Ishikawa (cell line): Measurements from ENCODE around the gene RLF.

ENCODE experiments used
- CEBPB ChIP-seq: IDR thresholded peaks from 2 replicates; pipeline ENCODE4 v1.6.1; 2012
- CREB1 ChIP-seq: IDR thresholded peaks from 2 replicates; pipeline ENCODE4 v1.6.1; 2012; ENCODE audit warnings: low read depth
- EGR1 ChIP-seq: IDR thresholded peaks from 2 replicates; pipeline ENCODE4 v1.6.1; 2012
- EP300 ChIP-seq: IDR thresholded peaks from 2 replicates; pipeline ENCODE4 v1.6.1; 2012; ENCODE audit warnings: borderline replicate concordance
- FOXM1 ChIP-seq: IDR thresholded peaks from 2 replicates; pipeline ENCODE4 v1.6.1; 2012; ENCODE audit warnings: low read depth, borderline replicate concordance
- NFIC ChIP-seq: IDR thresholded peaks from 2 replicates; pipeline ENCODE4 v1.6.1; 2012
- RAD21 ChIP-seq: IDR thresholded peaks from 2 replicates; pipeline ENCODE4 v1.6.1; 2012; ENCODE audit warnings: low read depth
- TAF1 ChIP-seq: IDR thresholded peaks from 2 replicates; pipeline ENCODE4 v1.6.1; 2012; ENCODE audit warnings: low read depth, mild to moderate bottlenecking
- TCF12 ChIP-seq: IDR thresholded peaks from 2 replicates; pipeline ENCODE4 v1.6.1; 2012; ENCODE audit warnings: low read depth
- TEAD4 ChIP-seq: IDR thresholded peaks from 2 replicates; pipeline ENCODE4 v1.6.1; 2012
- YY1 ChIP-seq: IDR thresholded peaks from 2 replicates; pipeline ENCODE4 v1.6.1; 2012; ENCODE audit warnings: low read depth
- ZBTB7A ChIP-seq: IDR thresholded peaks from 2 replicates; pipeline ENCODE4 v1.6.1; 2012; ENCODE audit warnings: low read depth
- TF ChIP-seq, protein P1 (sequence below): IDR thresholded peaks from 2 replicates; pipeline ENCODE4 v1.6.1; 2012
- TF ChIP-seq, protein P2 (sequence below): IDR thresholded peaks from 2 replicates; pipeline ENCODE4 v1.6.1; 2012
- TF ChIP-seq, protein P3 (sequence below): IDR thresholded peaks from 2 replicates; pipeline ENCODE4 v1.6.1; 2012; ENCODE audit warnings: low read depth, mild to moderate bottlenecking

Gene RLF

DNA sequence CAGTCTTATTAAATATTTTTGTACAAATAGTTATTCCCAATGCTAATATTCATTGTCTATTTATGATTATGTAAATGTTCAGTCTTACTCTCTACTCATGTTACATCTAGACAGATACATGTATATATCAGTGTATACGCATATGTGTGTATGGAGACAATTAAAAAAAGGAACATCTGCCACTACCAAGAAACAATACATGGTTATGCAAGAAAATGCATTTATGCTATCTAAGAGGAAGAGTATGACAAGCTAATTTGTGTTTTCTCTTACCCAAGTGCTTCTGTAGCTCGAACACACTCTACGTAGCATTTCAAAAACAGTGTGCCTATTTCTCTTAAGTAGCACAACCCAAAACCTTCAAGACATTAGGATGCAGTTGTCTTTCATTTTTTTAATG lies 6.1 kb upstream of the RLF start:
- TF ChIP-seq TEAD4 (no peak), CEBPB (no peak), YY1 (no peak), TCF12 (no peak), NFIC (no peak), ZBTB7A (no peak), CREB1 (no peak), EP300 (no peak), FOXM1 (no peak), RAD21 (no peak), EGR1 (no peak)
- TF ChIP-seq, protein P1, sequence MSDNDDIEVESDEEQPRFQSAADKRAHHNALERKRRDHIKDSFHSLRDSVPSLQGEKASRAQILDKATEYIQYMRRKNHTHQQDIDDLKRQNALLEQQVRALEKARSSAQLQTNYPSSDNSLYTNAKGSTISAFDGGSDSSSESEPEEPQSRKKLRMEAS, result no peak
- TF ChIP-seq, protein P2, sequence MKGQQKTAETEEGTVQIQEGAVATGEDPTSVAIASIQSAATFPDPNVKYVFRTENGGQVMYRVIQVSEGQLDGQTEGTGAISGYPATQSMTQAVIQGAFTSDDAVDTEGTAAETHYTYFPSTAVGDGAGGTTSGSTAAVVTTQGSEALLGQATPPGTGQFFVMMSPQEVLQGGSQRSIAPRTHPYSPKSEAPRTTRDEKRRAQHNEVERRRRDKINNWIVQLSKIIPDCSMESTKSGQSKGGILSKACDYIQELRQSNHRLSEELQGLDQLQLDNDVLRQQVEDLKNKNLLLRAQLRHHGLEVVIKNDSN, result no peak
- TF ChIP-seq, protein P3, sequence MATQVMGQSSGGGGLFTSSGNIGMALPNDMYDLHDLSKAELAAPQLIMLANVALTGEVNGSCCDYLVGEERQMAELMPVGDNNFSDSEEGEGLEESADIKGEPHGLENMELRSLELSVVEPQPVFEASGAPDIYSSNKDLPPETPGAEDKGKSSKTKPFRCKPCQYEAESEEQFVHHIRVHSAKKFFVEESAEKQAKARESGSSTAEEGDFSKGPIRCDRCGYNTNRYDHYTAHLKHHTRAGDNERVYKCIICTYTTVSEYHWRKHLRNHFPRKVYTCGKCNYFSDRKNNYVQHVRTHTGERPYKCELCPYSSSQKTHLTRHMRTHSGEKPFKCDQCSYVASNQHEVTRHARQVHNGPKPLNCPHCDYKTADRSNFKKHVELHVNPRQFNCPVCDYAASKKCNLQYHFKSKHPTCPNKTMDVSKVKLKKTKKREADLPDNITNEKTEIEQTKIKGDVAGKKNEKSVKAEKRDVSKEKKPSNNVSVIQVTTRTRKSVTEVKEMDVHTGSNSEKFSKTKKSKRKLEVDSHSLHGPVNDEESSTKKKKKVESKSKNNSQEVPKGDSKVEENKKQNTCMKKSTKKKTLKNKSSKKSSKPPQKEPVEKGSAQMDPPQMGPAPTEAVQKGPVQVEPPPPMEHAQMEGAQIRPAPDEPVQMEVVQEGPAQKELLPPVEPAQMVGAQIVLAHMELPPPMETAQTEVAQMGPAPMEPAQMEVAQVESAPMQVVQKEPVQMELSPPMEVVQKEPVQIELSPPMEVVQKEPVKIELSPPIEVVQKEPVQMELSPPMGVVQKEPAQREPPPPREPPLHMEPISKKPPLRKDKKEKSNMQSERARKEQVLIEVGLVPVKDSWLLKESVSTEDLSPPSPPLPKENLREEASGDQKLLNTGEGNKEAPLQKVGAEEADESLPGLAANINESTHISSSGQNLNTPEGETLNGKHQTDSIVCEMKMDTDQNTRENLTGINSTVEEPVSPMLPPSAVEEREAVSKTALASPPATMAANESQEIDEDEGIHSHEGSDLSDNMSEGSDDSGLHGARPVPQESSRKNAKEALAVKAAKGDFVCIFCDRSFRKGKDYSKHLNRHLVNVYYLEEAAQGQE, result no peak

DNA sequence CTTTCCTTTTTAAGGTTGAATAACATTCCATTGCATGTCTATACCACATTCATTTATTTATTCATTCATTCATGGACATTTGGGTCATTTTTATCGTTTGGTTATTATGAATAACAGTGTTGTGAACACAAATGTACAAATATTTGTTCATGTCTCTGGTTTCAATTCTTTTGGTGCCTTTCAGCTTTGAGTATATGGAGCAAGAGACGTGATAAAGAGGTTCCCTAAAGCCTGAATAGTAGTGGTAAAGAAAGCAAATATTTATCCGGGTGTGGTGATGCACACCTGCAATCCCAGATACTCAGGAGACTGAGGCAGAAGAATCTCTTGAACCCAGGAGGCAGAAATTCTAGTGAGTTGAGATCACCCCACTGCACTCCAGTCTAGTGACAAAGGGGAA lies 5.3 kb upstream of the RLF start:
- TF ChIP-seq, protein P2, result no peak
- TF ChIP-seq NFIC, result no peak
- no peak for TF ChIP-seq CREB1
- no peak for TF ChIP-seq EP300
- TF ChIP-seq FOXM1, result no peak
- no peak for TF ChIP-seq TCF12
- TF ChIP-seq TEAD4, result no peak
- no peak for TF ChIP-seq CEBPB
- TF ChIP-seq TAF1, result no peak
- no peak for TF ChIP-seq ZBTB7A
- no peak for TF ChIP-seq RAD21
- no peak for TF ChIP-seq YY1
- TF ChIP-seq EGR1, result no peak
- TF ChIP-seq, protein P3, result no peak
- TF ChIP-seq, protein P1, result no peak

DNA sequence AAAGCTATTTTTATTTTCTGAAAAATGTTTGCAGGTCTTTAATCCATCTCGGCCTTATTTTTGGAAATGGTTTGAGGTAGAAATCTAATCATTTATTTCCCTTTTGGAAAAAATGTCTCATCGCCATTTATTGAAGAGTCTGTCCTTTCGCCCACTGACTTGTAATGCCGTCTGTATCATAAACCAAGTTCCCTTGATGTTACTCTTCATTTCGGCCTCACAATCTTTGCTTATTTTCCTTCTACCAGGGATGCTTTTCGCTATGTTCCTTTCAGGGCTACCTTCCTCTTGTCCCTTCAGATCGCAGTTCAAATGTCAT lies 422 bp upstream of the RLF start:
- TF ChIP-seq CEBPB, result no peak
- no peak for TF ChIP-seq YY1
- no peak for TF ChIP-seq ZBTB7A
- TF ChIP-seq RAD21, result no peak
- no peak for TF ChIP-seq NFIC
- TF ChIP-seq, protein P1, result no peak
- TF ChIP-seq, protein P2, result no peak
- TF ChIP-seq EGR1, result no peak
- TF ChIP-seq TEAD4, result no peak
- no peak for TF ChIP-seq CREB1
- no peak for TF ChIP-seq FOXM1

DNA sequence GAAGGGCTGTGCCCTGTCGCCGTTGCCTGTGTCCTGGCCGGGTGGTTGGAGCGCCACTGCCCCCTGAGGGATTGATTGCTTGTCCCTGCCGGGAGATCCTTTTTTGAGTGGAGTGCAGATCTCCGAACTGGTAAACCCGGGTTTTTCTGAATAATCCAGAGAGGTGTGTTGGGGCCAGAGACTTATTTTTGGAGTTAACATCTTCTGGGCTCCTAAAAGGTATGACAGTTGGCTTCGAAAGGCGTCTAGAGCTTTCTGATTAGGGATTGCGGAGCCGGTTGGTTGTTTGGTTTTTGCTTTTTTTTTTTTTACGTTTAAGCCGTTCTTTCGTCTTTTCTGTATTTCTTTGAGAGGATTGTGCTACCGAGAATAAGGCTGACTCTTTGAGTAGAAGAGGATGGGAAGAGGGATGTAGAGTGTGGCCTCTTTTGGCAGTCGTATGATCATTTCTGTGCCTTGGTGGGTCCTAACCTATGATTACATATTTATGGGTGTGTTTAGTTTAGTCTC lies 756 bp downstream of the RLF start:
- no peak for TF ChIP-seq TEAD4
- no peak for TF ChIP-seq CEBPB
- no peak for TF ChIP-seq EGR1
- no peak for TF ChIP-seq NFIC
- no peak for TF ChIP-seq RAD21
- TF ChIP-seq TAF1, result no peak
- TF ChIP-seq, protein P1, result no peak
- TF ChIP-seq CREB1, result no peak
- TF ChIP-seq YY1, result no peak
- TF ChIP-seq ZBTB7A, result no peak
- no peak for TF ChIP-seq TCF12
- TF ChIP-seq FOXM1, result no peak
- TF ChIP-seq, protein P3, result no peak
- TF ChIP-seq EP300, result no peak
